LNCAP (cell line): Measurements from ENCODE around the gene PKD1L1.

Source experiments
- CTCF ChIP-seq: fragments of 450-650 bp; IDR thresholded peaks from 2 replicates; pipeline ENCODE4 v1.5.1; 2017; ENCODE audit warnings: mild to moderate bottlenecking

PKD1L1 gene

DNA sequence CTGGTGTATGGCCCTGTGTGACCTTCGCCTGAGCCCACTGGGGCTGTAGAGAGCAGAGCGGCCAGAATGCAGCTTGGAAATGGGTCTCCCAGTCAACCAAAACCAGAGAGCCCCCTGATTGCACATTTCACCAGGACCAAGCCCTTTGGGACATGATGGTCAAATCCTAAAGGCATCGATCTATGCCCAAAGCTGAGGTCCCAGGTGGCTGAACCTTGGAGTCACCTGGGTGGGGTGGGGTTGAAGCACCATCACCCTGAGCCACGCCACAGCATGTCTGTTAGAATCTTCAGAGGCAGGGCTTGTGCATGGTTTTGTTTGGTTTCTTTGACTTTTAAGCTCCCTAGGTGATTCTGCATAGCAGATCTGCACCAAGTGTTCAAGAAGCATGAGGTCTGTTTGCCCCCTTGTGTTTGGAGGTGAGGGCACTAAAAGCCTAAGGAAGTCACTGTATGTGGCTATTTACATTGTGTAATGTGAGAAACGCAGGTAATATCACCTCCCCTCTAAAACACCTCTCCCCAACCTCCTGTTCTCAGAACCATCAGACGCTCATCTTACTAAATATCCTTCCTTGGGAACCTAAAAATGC lies 9.6 kb downstream of the PKD1L1 start:
- TF ChIP-seq CTCF: no peak

GRCh38 chr7:47937711-47938573 lies 10.3 kb downstream of the PKD1L1 start:
- no peak for TF ChIP-seq CTCF

DNA sequence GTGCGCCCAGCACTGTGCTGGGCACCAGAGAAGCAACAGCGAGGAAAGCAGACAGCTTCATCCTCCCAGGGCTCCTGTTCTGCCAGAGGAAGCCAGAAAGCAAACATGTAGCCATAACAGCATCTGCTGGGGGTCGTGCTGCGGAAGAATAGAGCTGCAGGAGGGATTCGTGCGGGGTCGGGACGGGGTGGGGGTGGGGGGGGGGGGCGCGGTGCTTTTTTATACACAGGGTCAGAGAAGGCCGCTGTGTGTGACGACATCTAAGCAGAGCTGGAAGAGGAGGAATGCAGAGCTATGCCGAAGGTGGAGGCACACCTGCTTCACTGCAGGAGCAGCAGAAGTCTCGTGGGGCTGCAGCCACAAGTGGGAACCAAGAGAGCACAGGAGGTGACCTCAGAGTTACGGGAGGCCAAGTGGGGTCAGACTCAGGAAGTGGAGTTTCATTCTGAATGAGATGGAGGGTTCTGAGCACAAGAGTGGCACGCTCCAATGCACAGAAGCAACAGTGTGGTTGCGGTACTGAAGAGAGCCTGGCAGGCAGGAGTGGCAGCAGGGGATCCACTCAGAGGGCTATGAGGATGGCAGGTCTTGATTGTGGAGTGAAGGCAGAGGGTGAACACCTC lies 11.1 kb downstream of the PKD1L1 start:
- no peak for TF ChIP-seq CTCF

DNA sequence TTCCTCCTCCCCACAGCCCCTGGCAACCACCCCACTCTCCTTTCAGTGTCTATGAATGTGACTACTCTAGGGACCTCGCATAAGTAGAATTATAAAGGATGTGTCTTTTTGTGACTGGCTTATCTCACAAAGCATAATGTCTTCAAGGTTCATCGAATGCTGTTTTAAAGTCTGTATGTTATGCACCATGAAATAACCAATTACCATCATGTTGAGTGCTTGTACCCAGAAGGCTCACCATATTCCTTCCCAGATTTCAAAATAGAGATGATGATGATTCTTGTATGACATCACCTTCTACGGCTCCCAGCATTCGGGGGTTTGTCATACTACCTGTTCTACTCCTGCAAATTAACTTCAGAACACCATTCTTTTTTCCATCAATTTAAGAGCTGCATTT lies 11.9 kb downstream of the PKD1L1 start:
- TF ChIP-seq CTCF: no peak

DNA sequence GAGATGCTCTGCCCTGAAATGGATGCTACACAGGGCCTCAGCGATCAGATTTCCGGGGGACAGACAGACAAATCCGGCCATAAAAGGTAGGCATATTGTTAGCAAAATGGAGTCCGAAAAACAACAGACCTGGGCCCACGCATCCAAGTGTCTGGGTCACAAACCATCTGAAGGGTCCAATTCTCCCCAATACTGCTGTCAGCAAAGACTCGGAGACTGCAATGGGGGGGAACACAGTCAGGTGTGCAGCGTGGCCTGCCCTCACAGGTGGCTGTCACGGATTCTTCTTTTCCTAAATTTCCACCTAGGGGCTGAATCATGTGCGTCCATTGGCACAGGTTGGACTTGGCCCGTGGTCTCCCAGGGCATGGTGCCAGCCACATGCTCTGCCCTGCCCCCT lies 12.9 kb downstream of the PKD1L1 start:
- TF ChIP-seq CTCF: no peak

DNA sequence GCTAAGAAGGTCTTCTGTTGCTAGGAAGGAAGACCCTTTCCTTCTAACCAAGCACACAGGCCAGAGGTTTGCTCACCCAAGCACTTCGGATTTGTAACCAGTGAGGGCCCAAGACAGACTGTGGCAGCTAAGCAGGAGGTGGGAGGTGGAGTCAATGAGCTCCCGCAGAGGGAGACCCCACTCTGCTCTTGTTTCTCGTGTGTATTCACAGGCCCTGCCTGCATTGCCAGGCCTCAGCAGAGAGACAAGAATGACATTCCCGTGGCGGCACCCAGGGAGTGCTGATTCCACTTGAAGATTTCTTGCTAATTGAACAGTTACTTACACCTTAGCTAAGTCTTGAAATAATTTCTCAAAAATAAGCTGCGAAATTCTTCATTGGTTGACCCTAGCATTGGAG lies 13.4 kb downstream of the PKD1L1 start:
- no peak for TF ChIP-seq CTCF

- TF ChIP-seq CTCF: no peak
These were observed 15.1 kb downstream of the PKD1L1 start for GRCh38 chr7:47933215-47933614.
